Measurements from ENCODE around the gene TRIM7. TPM values are rescaled to one million over a fixed set of nuclear protein-coding genes. Genes with fewer than 3 reads are reported as not detected.
"Not testable (repeated sequence)": the region's sequence is repeated elsewhere in the genome, so short reads cannot be mapped to it uniquely, and the experiment has no call there.

The TRIM7 gene
- total and polyA plus RNA-seq, 2 experiments from 2014 or later: 0.53 to 0.56 TPM

DNA sequence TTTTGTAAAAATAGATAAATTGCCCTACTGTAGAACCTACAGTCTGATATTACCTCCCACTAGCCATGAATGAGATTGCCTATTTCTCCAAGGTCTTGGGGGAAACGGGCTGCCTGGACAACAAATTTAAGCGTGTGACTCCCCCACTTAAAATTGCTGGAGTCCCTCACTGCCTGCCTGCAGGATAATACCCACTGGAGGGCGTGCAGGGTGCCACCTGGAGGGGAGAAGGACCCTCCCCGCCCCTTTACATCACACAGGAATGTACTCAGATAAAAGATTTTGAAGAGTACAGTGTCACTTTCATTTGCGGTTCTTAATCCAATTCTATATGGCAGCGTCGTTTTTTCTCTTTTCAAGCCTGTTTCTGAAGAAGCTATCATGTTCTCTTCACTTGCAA lies 6.2 kb upstream of the TRIM7 start:
- Histone ChIP-seq H3K4me2 (no peak overlapping the region), H3F3A (replicated peaks; ENCODE audit: low read depth) (peaks cover 6% of the 10 kb centered on the region; the same call in 1 of the 2 replicates), H3K4me1 (ENCODE audit: insufficient read depth) (peaks cover 3% of the 10 kb centered on the region; the same call in 1 of the 2 replicates), H3K27me3 (ENCODE audit: insufficient read depth) (peaks cover 9% of the 10 kb centered on the region), H3K9me2 (ENCODE audit: insufficient read depth) (no peaks in the 10 kb centered on the region), H4K20me1 (replicated peaks; ENCODE audit: insufficient read depth) (no peaks in the 10 kb centered on the region; the same call in 1 of the 2 replicates), H2AFZ (no peak overlapping the region), H3K4me3 (no peak overlapping the region), H3K36me3 (ENCODE audit: insufficient read depth) (no peaks in the 10 kb centered on the region), H3K27ac (ENCODE audit: low read depth) (no peak overlapping the region), H3K79me2 (replicated peaks; ENCODE audit: insufficient read depth) (no peaks in the 10 kb centered on the region)
- H3K4me1 Mint-ChIP-seq: peaks cover 7% of the 10 kb centered on the region
- H3K9me3 Mint-ChIP-seq: peaks cover 14% of the 10 kb centered on the region
- peaks cover 25% of the 10 kb centered on the region for H3K27me3 Mint-ChIP-seq (ENCODE audit: insufficient read depth, low read depth, poor library complexity)
- no peak for ATAC-seq
- TF ChIP-seq POLR2AphosphoS5 (IDR thresholded peaks at IDR 0.05; ENCODE audit: low read depth) (no peak), NANOG (IDR thresholded peaks at IDR 0.05; ENCODE audit: borderline replicate concordance) (no peak), EZH2phosphoT487 (IDR thresholded peaks at IDR 0.05; ENCODE audit: unreplicated experiment) (no peak), REST (IDR thresholded peaks at IDR 0.05; ENCODE audit: unreplicated experiment) (no peak), CTCF (conservative IDR thresholded peaks at IDR 0.05; ENCODE audit: low read depth in 2 of 2) (peak; percentile 28 to 45; a peak in 2 of 4 replicates), STAT1 (IDR thresholded peaks at IDR 0.05; ENCODE audit: unreplicated experiment) (no peak), ETS1 (IDR thresholded peaks at IDR 0.05) (no peak)
- H3K4me3 Mint-ChIP-seq: no peak overlapping the region
- no peak overlapping the region for H3K27ac Mint-ChIP-seq
- peaks cover 10% of the 10 kb centered on the region for H3K36me3 Mint-ChIP-seq (ENCODE audit: low read depth)
- DNase-seq (ENCODE audit: low spot score): peak; percentile 36

- not testable (repeated sequence) for DNase-seq (ENCODE audit: low spot score); H3K27ac ChIP-seq (ENCODE audit: low read depth); H3K4me2 ChIP-seq; H3K27ac Mint-ChIP-seq; H3K4me3 Mint-ChIP-seq; ATAC-seq; H3K36me3 ChIP-seq (ENCODE audit: insufficient read depth); H3K4me3 ChIP-seq; H4K20me1 ChIP-seq (replicated peaks; ENCODE audit: insufficient read depth); H3F3A ChIP-seq (replicated peaks; ENCODE audit: low read depth); H3K9me2 ChIP-seq (ENCODE audit: insufficient read depth); H2AFZ ChIP-seq; H3K4me1 ChIP-seq (ENCODE audit: insufficient read depth); H3K27me3 ChIP-seq (ENCODE audit: insufficient read depth); H3K79me2 ChIP-seq (replicated peaks; ENCODE audit: insufficient read depth)
- Mint-ChIP-seq H3K4me1 (peaks cover 12% of the 10 kb centered on the region), H3K27me3 (ENCODE audit: insufficient read depth, low read depth, poor library complexity) (peaks cover 25% of the 10 kb centered on the region), H3K36me3 (ENCODE audit: low read depth) (peaks cover 14% of the 10 kb centered on the region), H3K9me3 (peaks cover 18% of the 10 kb centered on the region)
Measured at GRCh38 chr5:181210698-181211097, 5.7 kb upstream of the TRIM7 start.

DNA sequence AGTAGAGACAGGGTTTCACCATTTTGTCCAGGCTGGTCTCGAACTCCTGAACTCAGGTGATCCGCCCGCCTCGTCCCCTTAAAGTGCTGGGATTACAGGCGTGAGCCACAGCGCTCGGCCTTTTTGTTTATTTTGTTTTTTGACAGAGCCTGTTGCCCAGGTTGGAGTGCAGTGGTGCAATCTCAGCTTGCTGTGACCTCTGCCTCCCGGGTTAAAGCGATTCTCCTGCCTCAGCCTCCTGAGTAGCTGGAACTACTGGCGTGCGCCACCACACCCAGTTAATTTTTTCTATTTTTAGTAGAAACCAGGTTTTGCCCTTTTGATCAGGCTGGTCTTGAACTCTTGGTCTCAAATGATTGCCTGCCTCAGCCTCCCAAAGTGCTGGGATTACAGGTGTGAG lies 5.2 kb upstream of the TRIM7 start:
- not testable (repeated sequence) for H3K9me2 ChIP-seq (ENCODE audit: insufficient read depth); H3K36me3 ChIP-seq (ENCODE audit: insufficient read depth); H3K4me3 ChIP-seq; H3K79me2 ChIP-seq (replicated peaks; ENCODE audit: insufficient read depth); H3K4me2 ChIP-seq; H3K27ac ChIP-seq (ENCODE audit: low read depth); H4K20me1 ChIP-seq (replicated peaks; ENCODE audit: insufficient read depth); ATAC-seq; H2AFZ ChIP-seq; H3K27ac Mint-ChIP-seq; H3K4me3 Mint-ChIP-seq; H3K4me1 ChIP-seq (ENCODE audit: insufficient read depth); DNase-seq (ENCODE audit: low spot score)
- Mint-ChIP-seq H3K36me3 (ENCODE audit: low read depth) (peaks cover 17% of the 10 kb centered on the region), H3K4me1 (peaks cover 15% of the 10 kb centered on the region), H3K27me3 (ENCODE audit: insufficient read depth, low read depth, poor library complexity) (peaks cover 30% of the 10 kb centered on the region), H3K9me3 (peaks cover 20% of the 10 kb centered on the region)
- Histone ChIP-seq H3K27me3 (ENCODE audit: insufficient read depth) (peaks cover 14% of the 10 kb centered on the region), H3F3A (replicated peaks; ENCODE audit: low read depth) (0 out of 2 replicates have a peak, but pooled peaks cover 10% of the 10 kb centered on the region)

DNA sequence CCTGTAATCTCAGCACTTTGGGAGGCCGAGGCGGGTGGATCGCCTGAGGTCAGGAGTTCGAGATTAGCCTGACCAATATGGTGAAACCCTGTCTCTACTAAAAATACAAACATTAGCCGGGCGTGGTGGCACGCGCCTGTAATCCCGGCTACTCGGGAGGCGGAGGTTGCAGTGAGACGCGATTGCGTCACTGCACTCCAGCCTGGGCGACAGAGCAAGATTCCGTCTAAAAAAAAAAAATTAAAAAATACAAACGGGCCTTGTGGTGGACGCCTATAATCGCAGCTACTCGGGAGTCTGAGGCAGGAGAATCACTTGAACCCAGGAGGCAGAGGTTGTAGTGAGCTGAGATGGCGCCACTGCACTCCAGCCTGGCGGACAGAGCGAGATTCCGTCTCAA lies 4.0 kb upstream of the TRIM7 start:
- H3K4me3 Mint-ChIP-seq; H3K36me3 ChIP-seq (ENCODE audit: insufficient read depth); H3K79me2 ChIP-seq (replicated peaks; ENCODE audit: insufficient read depth); H2AFZ ChIP-seq; H3K4me2 ChIP-seq; H3K27ac Mint-ChIP-seq; H3K27ac ChIP-seq (ENCODE audit: low read depth); DNase-seq (ENCODE audit: low spot score); ATAC-seq; H3K4me3 ChIP-seq; H4K20me1 ChIP-seq (replicated peaks; ENCODE audit: insufficient read depth); H3K4me1 ChIP-seq (ENCODE audit: insufficient read depth); H3K9me2 ChIP-seq (ENCODE audit: insufficient read depth): not testable (repeated sequence)
- H3K27me3 Mint-ChIP-seq (ENCODE audit: insufficient read depth, low read depth, poor library complexity): peaks cover 38% of the 10 kb centered on the region
- H3F3A ChIP-seq (replicated peaks; ENCODE audit: low read depth): 0 out of 2 replicates have a peak, but pooled peaks cover 10% of the 10 kb centered on the region
- peaks cover 20% of the 10 kb centered on the region for H3K9me3 Mint-ChIP-seq
- peaks cover 26% of the 10 kb centered on the region for H3K27me3 ChIP-seq (ENCODE audit: insufficient read depth)
- peaks cover 15% of the 10 kb centered on the region for H3K4me1 Mint-ChIP-seq
- peaks cover 17% of the 10 kb centered on the region for H3K36me3 Mint-ChIP-seq (ENCODE audit: low read depth)
